Testis (tissue), 5 donors: ENCODE measurements around the gene NEURL1B. TPM values are rescaled to one million over a fixed set of nuclear protein-coding genes. Genes with fewer than 3 reads are reported as not detected.

ENCODE experiments used
- DNase-seq: peaks from one replicate; pipeline ENCODE4 v3.0.0-alpha.2; 2019
- H3K27ac ChIP-seq, 2 donors: fragments of 200-600 bp; sonication (generic); one replicate each; pipeline ENCODE4 v1.5.1; 2019
- H3K27me3 ChIP-seq: fragments of 200-600 bp; sonication (generic); one replicate; pipeline ENCODE4 v1.5.1; 2019
- H3K36me3 ChIP-seq: fragments of 200-600 bp; sonication (generic); one replicate; pipeline ENCODE4 v1.5.1; 2017; ENCODE audit warnings: low read depth; ENCODE audit errors: missing control alignments
- H3K4me1 ChIP-seq: fragments of 200-600 bp; sonication (generic); one replicate; pipeline ENCODE4 v1.5.1; 2019
- H3K4me3 ChIP-seq, 2 donors: fragments of 200-600 bp; sonication (generic); one replicate each; pipeline ENCODE4 v1.5.1; 2017 to 2019
- H3K9me3 ChIP-seq: fragments of 200-600 bp; sonication (generic); one replicate; pipeline ENCODE4 v1.5.1; 2017
- POLR2A ChIP-seq: fragments of 450-650 bp; IDR thresholded peaks from one replicate; pipeline ENCODE4 v1.6.1; 2017; ENCODE audit warnings: antibody characterized with exemption, mild to moderate bottlenecking, moderate library complexity
- WGBS, 2 donors: methylation state at CpG; one replicate each; pipeline ENCODE4 v1.1.5; 2018; 5-methylcytosine and 5-hydroxymethylcytosine counted together
- intact Hi-C: fragments of 100-400 bp; cut with DNase I; formaldehyde crosslinking; loops from one replicate; pipeline ENCODE4 v1.15.1; 2023; ENCODE audit warnings: low total_unique reads
- long read RNA-seq, 2 donors: transcript quantifications; one replicate each; lab custom pipeline, GENCODE V29; 2026
- polyA plus RNA-seq: library from polyadenylated mRNA; stranded (reverse); fragments of 350-450 nt; fragmentation: Illumina TruSeq; extraction: RNeasy Lipid Tissue Mini Kit (QIAGEN cat#74804); gene quantifications from one replicate; pipeline ENCODE4 v1.2.3, GENCODE V29; 2014; ENCODE audit warnings: low read depth, low replicate concordance; ENCODE audit not compliant: insufficient read depth
- total RNA-seq, 2 donors: library from RNA; depleted of rRNA; stranded (reverse); fragments of >200 nt; gene quantifications; one replicate each; pipeline ENCODE4 v1.2.3, GENCODE V29; 2016
- TF ChIP-seq, protein P1 (sequence below), 3 experiments: fragments of 450-650 bp in 2 of 3; fragments of 200-600 bp in 1 of 3; sonication (generic) in 1 of 3; IDR thresholded peaks; one replicate each; pipeline ENCODE4 v1.5.1; 2016 to 2019; ENCODE audit warnings: antibody characterized with exemption in 3 of 3, mild to moderate bottlenecking in 2 of 3, moderate library complexity in 1 of 3

The NEURL1B gene, protein sequence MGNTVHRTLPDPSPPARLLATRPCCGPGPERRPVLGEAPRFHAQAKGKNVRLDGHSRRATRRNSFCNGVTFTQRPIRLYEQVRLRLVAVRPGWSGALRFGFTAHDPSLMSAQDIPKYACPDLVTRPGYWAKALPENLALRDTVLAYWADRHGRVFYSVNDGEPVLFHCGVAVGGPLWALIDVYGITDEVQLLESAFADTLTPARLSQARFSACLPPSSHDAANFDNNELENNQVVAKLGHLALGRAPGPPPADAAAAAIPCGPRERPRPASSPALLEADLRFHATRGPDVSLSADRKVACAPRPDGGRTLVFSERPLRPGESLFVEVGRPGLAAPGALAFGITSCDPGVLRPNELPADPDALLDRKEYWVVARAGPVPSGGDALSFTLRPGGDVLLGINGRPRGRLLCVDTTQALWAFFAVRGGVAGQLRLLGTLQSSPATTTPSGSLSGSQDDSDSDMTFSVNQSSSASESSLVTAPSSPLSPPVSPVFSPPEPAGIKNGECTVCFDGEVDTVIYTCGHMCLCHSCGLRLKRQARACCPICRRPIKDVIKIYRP
- 10 to 100 TPM; 15.8 to 18.1 TPM for total RNA-seq
- 17.1 TPM for polyA plus RNA-seq
- long read RNA-seq, donor 1, full-length matches to known transcripts, result 4 of 9 reads
- long read RNA-seq, donor 1, partial matches to known transcripts, result 5 of 9 reads
- long read RNA-seq, donor 1, other reads (novel, unspliced or antisense), result 0 of 9 reads
- long read RNA-seq, donor 2, full-length matches to known transcripts, result 3 of 3 reads
- long read RNA-seq, donor 2, partial matches to known transcripts, result 0 of 3 reads
- long read RNA-seq, donor 2, other reads (novel, unspliced or antisense), result 0 of 3 reads

DNA sequence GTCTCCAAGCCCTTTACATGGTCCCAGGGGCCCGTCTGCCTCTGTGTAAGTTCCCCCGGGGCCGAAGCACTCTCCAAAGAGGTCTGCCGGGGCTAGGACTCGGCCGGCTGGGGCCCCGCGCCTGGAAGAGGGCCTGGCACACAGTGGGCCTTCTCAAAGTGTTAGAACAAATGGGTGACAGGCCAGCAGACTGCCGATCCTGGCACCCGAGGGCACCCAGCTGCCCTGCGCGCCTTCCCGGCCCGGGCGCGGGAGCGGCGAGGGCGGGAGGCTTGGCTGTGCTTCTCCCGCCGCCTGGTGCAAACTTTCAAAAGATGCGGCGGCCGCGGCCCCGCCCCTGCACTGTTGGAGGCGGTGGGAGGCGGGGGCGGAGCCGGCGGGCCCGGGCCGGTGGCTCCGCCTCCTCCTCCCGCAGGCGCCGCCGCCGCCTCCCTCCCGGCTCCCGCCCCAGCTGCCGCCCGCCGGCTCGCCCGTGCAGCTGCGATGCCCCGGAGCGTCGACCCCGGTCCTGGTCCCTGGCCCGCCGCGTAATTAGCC, at the start of gene NEURL1B:
Gene NEURL1B (plus strand): TSS at position 442 of the 537 bp plus-strand sequence. CDS start 144 bp downstream, outside the sequence.
- no peaks in the 10 kb centered on the region for H3K36me3 ChIP-seq
- H3K9me3 ChIP-seq, result no peaks in the 10 kb centered on the region
- H3K27ac ChIP-seq, result peak within 1 kb of the TSS; percentile 76 to 87
- peak within 1 kb of the TSS; percentile 82 to 87 for H3K4me3 ChIP-seq
- peak; percentile 79 for DNase-seq
- 0% methylated on average over 8 to 46 of the region's 54 CpGs for WGBS, 2 donors
- intact Hi-C loops, result no loop called here
- H3K4me1 ChIP-seq, result peaks cover 6% of the 10 kb centered on the region
- TF ChIP-seq, protein P1, sequence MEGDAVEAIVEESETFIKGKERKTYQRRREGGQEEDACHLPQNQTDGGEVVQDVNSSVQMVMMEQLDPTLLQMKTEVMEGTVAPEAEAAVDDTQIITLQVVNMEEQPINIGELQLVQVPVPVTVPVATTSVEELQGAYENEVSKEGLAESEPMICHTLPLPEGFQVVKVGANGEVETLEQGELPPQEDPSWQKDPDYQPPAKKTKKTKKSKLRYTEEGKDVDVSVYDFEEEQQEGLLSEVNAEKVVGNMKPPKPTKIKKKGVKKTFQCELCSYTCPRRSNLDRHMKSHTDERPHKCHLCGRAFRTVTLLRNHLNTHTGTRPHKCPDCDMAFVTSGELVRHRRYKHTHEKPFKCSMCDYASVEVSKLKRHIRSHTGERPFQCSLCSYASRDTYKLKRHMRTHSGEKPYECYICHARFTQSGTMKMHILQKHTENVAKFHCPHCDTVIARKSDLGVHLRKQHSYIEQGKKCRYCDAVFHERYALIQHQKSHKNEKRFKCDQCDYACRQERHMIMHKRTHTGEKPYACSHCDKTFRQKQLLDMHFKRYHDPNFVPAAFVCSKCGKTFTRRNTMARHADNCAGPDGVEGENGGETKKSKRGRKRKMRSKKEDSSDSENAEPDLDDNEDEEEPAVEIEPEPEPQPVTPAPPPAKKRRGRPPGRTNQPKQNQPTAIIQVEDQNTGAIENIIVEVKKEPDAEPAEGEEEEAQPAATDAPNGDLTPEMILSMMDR (IDR thresholded peaks at IDR 0.05), result peak in 1 of 3 experiments; percentile 11
- TF ChIP-seq POLR2A, result no peak
- H3K27me3 ChIP-seq, result no peaks in the 10 kb centered on the region

DNA sequence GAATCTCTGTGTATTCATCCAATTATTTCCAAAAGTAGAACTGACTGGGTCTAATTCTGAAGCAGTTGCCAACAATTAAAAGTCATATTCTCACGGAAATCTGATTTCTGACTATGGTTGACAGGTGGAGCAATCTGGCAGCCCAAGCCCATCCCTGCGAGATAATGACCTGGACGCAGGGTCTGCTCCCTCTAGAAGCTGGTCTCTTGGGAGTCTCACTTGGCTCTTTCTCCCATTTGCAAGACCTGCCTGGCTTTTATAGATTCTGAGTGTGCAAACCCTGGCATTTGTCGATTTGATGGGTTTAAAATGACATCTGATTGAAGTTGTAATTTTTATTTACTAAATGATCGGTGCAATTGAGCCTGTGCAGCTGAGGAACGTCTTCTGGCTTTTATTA, 49.4 kb upstream of the NEURL1B start:
- H3K9me3 ChIP-seq, result no peaks in the 10 kb centered on the region
- no peak for DNase-seq
- 88 to 97% methylated on average over 6 of the region's 6 CpGs for WGBS, 2 donors
- no peaks in the 10 kb centered on the region for H3K36me3 ChIP-seq
- H3K27me3 ChIP-seq, result no peaks in the 10 kb centered on the region
- no peaks in the 10 kb centered on the region for H3K4me1 ChIP-seq
- no peak for TF ChIP-seq POLR2A
- TF ChIP-seq, protein P1 (IDR thresholded peaks at IDR 0.05), result no peak
- H3K4me3 ChIP-seq, result no peak overlapping the region
- intact Hi-C loops, result no loop called here
- H3K27ac ChIP-seq, result no peak overlapping the region

DNA sequence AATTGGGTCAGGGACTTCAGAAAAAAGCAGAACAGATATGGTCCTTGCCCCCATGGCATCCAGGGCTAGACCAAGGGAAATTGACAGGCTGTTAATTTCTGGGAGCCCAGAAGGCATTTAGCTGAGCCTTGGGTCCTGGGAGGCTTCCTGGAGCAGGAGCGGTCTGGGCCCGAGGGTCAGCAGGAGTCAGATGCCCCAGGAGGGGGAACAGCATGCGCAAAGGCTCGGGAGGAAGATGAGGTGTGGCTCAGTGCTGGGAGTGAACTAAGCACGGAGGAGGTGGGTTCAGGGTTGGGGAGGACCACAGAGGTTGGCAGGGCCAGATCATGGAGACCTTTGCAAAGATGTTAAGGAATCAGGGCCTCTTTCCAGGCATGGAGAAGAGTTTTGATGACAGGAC, 48.2 kb upstream of the NEURL1B start:
- Histone ChIP-seq H3K27ac (no peak overlapping the region), H3K36me3 (no peaks in the 10 kb centered on the region), H3K4me1 (no peaks in the 10 kb centered on the region), H3K9me3 (no peaks in the 10 kb centered on the region), H3K27me3 (no peaks in the 10 kb centered on the region), H3K4me3 (no peak overlapping the region)
- WGBS, 2 donors, result 92 to 94% methylated on average over 5 of the region's 5 CpGs
- intact Hi-C loops, result no loop called here
- TF ChIP-seq, protein P1 (IDR thresholded peaks at IDR 0.05), result no peak
- no peak for TF ChIP-seq POLR2A
- no peak for DNase-seq

DNA sequence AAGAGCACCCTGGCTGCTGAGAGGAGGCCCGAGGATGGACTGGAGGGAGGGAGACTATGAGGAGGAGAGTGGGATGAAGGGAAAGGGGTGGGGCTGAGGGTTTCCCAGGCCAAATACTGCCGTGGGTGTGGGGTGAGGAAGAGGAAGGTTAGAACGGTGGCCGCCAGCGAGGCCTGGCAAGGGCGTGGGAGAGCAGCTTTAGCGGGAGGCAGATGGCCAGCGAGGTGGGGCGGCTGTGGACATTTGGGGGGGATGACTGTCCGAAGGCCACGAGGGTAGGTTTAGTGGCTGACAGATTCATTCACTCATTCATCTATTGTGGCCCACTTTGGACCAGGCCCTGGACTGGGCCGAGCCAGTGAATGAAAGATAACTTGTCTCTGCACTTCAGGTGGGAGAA, 47.8 kb upstream of the NEURL1B start:
- peaks cover 4% of the 10 kb centered on the region for H3K4me1 ChIP-seq
- 88 to 91% methylated on average over 12 of the region's 12 CpGs for WGBS, 2 donors
- H3K27ac ChIP-seq, result no peak overlapping the region
- no peaks in the 10 kb centered on the region for H3K36me3 ChIP-seq
- DNase-seq, result no peak
- no peaks in the 10 kb centered on the region for H3K27me3 ChIP-seq
- no peaks in the 10 kb centered on the region for H3K9me3 ChIP-seq
- no peak overlapping the region for H3K4me3 ChIP-seq
- TF ChIP-seq POLR2A, result no peak
- TF ChIP-seq, protein P1 (IDR thresholded peaks at IDR 0.05), result no peak
- intact Hi-C loops, result no loop called here
